Astrocyte of the cerebellum (primary cell): ENCODE measurements around the gene ZSWIM4.

Source experiments
- DNase-seq: peaks from one replicate; pipeline ENCODE4 v3.0.0-alpha.2; 2011; ENCODE audit warnings: low read depth
- H3K4me3 ChIP-seq: 2 replicates; pipeline ENCODE4 v1.5.1; 2011; ENCODE audit warnings: mild to moderate bottlenecking, low read depth, low read length, moderate library complexity
- in situ Hi-C: cut with HindIII; loops from 2 replicates; pipeline ENCODE4 v1.10.0; 2017; ENCODE audit warnings: low sequenced_read_pairs
- TF ChIP-seq, protein P1 (sequence below): IDR thresholded peaks from 2 replicates; pipeline ENCODE4 v1.5.1; 2012; ENCODE audit warnings: low read length, low read depth, moderate library complexity, mild to moderate bottlenecking; ENCODE audit errors: missing control alignments

The ZSWIM4 gene

DNA sequence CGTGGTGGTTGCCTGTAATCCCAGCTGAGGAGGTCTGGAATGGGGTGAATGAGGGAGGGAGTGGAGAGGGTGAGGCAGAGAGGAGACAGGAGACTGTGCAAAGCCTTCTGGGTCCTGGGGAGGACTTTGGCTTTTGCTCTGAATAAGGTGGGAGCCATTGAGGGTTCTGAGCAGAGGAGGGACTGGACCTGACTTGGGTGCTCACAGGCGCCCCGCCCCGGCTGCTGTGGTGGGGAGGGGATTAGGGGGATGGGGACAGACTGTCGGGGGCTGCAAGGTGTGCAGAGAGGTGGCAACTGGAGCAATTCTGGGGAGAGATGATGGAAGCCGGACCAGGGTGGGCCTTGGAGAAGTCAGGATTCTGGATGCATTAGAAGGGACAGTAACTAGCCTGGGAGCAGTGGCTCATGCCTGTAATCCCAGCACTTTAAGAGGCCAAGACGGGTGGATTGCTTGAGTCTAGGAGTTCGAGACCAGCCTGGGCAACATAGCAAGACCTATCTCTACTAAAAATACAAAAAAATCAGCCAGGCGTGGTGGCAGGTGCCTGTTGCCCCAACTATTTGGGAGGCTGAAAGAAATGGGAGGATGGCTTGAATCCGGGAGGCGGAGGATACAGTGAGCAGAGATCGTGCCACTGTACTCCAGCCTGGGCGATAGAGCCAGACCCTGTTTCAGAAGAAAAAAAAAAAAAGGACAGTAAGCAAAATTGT, 65.6 kb downstream of the ZSWIM4 start:
- TF ChIP-seq, protein P1, sequence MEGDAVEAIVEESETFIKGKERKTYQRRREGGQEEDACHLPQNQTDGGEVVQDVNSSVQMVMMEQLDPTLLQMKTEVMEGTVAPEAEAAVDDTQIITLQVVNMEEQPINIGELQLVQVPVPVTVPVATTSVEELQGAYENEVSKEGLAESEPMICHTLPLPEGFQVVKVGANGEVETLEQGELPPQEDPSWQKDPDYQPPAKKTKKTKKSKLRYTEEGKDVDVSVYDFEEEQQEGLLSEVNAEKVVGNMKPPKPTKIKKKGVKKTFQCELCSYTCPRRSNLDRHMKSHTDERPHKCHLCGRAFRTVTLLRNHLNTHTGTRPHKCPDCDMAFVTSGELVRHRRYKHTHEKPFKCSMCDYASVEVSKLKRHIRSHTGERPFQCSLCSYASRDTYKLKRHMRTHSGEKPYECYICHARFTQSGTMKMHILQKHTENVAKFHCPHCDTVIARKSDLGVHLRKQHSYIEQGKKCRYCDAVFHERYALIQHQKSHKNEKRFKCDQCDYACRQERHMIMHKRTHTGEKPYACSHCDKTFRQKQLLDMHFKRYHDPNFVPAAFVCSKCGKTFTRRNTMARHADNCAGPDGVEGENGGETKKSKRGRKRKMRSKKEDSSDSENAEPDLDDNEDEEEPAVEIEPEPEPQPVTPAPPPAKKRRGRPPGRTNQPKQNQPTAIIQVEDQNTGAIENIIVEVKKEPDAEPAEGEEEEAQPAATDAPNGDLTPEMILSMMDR, result no peak
- no peak for DNase-seq
- in situ Hi-C loops, result no loop called here
- no peak overlapping the region for H3K4me3 ChIP-seq

DNA sequence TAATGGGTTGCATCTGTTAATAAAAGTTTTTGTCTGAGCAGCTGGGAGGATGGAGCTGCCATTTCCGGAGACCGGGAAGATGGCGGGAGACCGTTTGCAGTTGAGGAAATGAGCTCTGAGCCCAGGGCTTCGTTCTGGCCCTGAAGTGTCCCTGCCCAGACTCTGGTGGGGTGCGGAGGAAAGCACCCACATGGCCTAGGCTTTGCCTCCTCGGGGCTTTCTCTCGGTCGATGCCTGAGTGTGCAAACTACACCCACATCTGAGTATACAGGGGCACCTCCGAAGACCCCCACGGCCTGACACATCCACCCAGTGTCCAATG, 66.1 kb downstream of the ZSWIM4 start:
- no peak for DNase-seq
- in situ Hi-C loops, result no loop called here
- TF ChIP-seq, protein P1, result no peak
- H3K4me3 ChIP-seq, result no peak overlapping the region

DNA sequence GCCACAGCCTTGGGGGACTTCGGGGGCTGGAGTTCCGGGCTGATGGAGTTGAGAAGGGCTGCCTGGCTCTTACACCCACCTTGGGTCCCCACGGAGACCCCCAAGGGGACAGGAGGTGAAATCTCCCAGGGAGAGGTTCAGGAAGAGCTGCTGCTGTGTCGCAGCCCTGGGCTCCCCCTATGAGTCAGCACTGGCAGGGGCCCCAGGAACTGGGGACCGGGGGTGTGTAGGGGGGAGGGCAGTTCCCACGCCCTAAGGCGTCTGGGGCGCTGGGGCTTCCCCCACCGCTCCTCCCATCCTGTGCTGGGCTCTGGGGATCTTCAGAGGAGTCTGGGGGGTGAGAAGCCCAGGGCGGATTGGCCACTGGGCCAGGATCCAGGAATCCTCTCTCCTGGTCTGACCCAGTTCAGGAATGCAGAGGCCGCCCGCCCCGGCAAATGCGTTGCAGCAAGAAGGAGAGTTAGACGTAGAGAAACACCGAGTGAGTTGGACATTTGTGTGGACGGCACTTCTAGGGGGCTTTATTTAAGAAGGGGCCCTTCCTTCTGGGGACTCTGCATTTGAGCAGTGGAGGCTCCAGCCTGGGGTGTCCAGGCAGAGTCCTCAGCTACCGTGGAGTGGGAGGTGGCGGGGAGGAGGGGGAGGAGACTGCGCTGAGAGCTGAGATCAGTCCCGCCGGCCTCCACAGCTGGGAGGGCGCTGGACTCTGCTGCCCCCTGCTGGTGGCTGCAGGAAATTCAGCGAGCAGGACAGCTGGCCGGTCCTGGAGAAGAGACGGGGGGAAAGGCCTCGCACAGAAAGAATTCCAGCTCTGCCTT, 66.7 kb downstream of the ZSWIM4 start:
- no peak for DNase-seq
- in situ Hi-C loops, result no loop called here
- peak overlapping the region; percentile 23 for H3K4me3 ChIP-seq
- TF ChIP-seq, protein P1, result peak; percentile 89

DNA sequence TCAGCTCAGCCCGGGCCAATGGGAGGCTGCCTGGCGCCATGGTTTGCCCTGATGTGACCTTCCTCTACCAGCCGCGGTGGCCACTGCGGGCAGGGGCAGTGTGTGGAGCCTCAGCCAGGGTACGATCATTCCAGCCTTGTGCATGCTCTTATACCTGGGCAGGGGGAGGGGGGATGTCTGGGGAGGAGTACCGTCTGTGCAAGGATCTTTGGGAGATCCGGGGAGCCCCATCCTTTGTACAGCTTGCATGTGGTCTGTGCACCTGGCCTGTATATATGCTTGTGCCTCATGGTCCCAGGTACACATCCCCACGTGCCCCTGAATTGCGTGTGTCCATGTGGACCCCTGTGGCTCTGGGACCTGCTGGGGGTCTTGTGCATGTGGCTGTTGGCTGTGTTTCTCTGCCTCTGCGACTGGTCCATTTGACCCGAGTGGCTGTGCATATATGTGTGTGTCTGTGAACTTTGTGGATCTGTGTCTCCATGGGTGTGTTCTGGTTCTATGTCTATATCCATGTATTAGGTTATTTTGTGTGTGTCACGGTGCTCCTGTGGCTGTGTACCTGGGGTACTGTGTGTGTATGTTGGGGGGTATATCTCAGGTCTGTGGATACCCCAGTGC, 68.9 kb downstream of the ZSWIM4 start:
- in situ Hi-C loops, result no loop called here
- no peak overlapping the region for H3K4me3 ChIP-seq
- no peak for DNase-seq
- TF ChIP-seq, protein P1, result no peak

DNA sequence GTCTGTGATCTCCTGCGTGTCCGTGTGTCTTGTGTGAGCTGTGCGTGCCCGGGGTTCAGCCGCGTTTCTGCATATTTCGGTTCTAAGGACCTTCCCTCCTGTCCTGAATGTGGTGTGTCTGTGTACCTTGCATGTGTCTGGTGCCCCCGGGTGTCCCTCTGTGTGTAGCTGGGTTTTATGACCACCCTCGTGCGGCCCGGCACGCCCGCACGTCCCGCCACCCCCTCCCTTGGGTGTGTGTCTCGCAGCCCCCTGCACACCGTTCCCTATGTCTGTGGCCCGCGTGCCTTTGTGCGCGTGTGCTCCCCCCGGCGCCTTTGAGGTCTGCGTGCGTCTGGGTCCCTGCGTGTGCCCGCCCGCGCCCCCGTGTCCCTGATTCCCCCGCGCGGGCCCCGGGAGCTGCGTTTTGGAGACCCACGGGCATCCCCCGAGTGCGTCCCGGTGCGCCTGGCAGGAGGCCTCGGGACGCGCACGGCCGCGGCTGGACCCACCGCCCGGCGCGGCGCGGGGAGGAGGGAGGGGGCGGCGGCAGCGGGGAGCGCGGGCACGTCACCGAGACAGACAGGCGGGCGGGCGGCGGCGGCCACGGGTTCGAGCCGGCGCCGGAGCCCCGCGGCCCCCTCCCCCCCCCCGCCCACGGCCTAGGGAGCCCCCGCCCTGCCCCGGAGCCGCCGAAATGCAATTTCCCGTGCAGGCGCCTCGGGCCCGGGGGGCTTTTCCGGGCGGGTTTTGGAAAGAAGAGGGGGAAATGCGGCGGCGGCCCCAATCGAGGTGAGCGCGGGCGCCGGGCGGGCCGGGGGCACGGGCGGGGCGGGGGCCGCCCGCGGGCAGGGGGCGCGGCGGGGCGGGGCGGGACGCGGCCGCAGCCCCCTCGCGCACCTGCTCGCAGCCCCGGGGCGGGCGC, 69.7 kb downstream of the ZSWIM4 start:
- TF ChIP-seq, protein P1, result no peak
- in situ Hi-C loops, result no loop called here
- no peak for DNase-seq
- peak overlapping the region; percentile 48 for H3K4me3 ChIP-seq
